SU-DHL-6 (cell line): ENCODE data around the gene NDUFA7.

Experiments used
- EZH2phosphoT487 ChIP-seq: fragments of 200-600 bp; sonication (generic), shearing (Covaris generic); conservative IDR thresholded peaks from 2 replicates; pipeline ENCODE4 v1.6.1; 2018; ENCODE audit warnings: mild to moderate bottlenecking, antibody characterized with exemption, low read length, moderate library complexity, mixed read lengths
- TF ChIP-seq, protein P1 (sequence below): fragments of 200-600 bp; sonication (generic); IDR thresholded peaks from one replicate; pipeline ENCODE4 v1.5.1; 2017; ENCODE audit warnings: antibody characterized with exemption, mild to moderate bottlenecking, low read length, moderate library complexity; ENCODE audit not compliant: insufficient read depth, poor library complexity, severe bottlenecking

DNA sequence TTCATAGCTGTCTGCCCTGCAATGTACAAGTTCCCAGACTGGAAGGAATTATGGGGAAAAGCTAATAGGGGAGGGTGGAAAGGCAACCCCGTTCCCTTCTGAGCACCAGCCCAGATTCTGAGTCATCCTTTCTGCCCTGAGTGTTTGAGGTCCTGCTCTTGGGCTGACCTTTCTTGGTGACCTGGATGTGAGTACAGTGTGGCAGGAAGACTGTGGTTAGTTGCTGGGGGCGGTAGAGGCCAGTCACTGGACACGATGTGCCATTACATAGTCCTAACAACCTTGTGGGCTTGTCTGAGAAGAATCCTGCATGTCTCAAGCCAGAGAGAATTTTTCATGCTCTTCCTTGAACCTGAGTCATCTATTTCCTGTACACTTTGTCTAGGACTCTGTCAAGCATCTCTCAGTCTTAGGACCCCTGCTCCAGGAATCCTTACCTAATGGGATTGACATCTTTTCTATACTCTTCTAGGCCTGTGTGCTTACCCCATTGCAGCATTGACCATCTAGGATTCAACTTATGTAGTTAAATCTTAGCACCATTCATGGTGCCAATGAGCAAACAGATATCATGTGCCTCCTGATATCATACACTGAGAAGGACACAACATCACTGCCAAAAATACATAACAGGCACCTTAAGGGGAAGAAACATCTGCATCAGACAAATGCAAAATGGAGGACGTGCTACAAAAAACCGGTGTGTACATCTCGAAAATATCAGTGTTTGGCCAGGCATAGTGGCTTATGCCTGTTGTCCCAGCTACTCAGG lies 34.6 kb upstream of the NDUFA7 start:
- TF ChIP-seq, protein P1, sequence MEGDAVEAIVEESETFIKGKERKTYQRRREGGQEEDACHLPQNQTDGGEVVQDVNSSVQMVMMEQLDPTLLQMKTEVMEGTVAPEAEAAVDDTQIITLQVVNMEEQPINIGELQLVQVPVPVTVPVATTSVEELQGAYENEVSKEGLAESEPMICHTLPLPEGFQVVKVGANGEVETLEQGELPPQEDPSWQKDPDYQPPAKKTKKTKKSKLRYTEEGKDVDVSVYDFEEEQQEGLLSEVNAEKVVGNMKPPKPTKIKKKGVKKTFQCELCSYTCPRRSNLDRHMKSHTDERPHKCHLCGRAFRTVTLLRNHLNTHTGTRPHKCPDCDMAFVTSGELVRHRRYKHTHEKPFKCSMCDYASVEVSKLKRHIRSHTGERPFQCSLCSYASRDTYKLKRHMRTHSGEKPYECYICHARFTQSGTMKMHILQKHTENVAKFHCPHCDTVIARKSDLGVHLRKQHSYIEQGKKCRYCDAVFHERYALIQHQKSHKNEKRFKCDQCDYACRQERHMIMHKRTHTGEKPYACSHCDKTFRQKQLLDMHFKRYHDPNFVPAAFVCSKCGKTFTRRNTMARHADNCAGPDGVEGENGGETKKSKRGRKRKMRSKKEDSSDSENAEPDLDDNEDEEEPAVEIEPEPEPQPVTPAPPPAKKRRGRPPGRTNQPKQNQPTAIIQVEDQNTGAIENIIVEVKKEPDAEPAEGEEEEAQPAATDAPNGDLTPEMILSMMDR: no peak
- no peak for TF ChIP-seq EZH2phosphoT487
